Measurements from ENCODE around the gene TBC1D2B.

DNA sequence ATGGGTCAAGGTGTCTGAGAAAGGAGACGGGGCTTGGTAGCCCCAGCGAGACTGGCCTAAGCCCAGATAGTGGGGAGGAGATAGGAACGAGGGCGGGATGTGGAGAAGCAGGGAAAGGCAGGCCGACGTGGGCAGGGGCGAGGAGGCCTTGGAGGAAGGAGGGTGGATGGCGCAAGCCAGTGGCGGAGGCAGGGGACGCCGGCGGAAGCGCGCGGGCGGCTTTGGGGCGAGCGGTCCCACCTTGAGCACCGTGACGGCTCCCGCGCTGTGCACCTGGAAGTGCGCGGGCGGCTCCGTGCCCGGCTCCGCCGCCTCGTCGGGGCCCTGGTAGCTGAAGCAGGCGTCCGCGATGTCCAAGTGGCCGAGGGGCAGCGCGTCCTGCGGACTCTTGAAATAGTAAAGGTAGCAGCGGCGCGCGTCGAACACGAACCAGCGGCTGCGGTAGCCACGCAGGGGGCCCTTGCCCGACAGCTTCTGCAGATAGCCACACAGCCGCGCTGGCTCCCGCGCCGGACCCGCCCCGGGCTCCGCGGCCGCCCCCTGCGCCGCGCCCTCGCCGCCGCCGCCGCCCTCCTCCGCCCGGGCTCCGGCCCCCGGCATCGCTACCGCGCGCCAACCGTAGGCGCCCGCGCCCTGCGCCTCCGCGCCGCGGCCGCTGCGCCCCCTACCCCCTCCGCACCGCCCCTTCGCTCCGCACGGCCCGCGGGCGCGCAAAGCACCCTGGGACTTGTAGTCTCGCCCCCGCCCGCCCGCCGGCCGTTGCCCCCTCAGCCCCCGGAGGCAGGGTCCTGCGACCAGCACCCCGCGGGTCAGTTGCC lies at the start of gene TBC1D2B:
- TF ChIP-seq, protein P1, sequence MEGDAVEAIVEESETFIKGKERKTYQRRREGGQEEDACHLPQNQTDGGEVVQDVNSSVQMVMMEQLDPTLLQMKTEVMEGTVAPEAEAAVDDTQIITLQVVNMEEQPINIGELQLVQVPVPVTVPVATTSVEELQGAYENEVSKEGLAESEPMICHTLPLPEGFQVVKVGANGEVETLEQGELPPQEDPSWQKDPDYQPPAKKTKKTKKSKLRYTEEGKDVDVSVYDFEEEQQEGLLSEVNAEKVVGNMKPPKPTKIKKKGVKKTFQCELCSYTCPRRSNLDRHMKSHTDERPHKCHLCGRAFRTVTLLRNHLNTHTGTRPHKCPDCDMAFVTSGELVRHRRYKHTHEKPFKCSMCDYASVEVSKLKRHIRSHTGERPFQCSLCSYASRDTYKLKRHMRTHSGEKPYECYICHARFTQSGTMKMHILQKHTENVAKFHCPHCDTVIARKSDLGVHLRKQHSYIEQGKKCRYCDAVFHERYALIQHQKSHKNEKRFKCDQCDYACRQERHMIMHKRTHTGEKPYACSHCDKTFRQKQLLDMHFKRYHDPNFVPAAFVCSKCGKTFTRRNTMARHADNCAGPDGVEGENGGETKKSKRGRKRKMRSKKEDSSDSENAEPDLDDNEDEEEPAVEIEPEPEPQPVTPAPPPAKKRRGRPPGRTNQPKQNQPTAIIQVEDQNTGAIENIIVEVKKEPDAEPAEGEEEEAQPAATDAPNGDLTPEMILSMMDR (IDR thresholded peaks at IDR 0.05) = peak in 1 of 3 experiments; percentile 15
- TF ChIP-seq POLR2A (IDR thresholded peaks at IDR 0.05; ENCODE audit: low read depth) (no peak), EP300 (IDR thresholded peaks at IDR 0.05) (no peak), POLR2AphosphoS5 (IDR thresholded peaks at IDR 0.05) (peak; percentile 18 to 23)

Measured in esophagus muscularis mucosa (tissue), 4 donors.